ENCODE data around the gene SPINK1. TPM values are rescaled to one million over a fixed set of nuclear protein-coding genes. Genes with fewer than 3 reads are reported as not detected.
"Not testable (repeated sequence)": the region's sequence is repeated elsewhere in the genome, so short reads cannot be mapped to it uniquely, and the experiment has no call there.

SPINK1 gene
- total and polyA plus RNA-seq, 7 experiments from 2014 or later, result not detected

- H3K27ac ChIP-seq (ENCODE audit: low read depth, low read length); H3K4me3 ChIP-seq (ENCODE audit: low read length); H3K4me1 Mint-ChIP-seq; H3K4me3 Mint-ChIP-seq; H3K4me1 ChIP-seq (ENCODE audit: control insufficient read depth in 2 of 2, insufficient read depth in 2 of 2, low read length in 2 of 2); CTCF ChIA-PET; H3K27me3 ChIP-seq (ENCODE audit: control insufficient read depth in 2 of 2, insufficient read depth in 2 of 2, low read length in 2 of 2); DNase-seq; POLR2A ChIA-PET; H3K9me3 ChIP-seq (ENCODE audit: control insufficient read depth in 2 of 3, low read length in 3 of 3); H3K36me3 Mint-ChIP-seq; H3K9me3 Mint-ChIP-seq; ATAC-seq; H3K36me3 ChIP-seq (ENCODE audit: control insufficient read depth in 2 of 3, insufficient read depth in 3 of 3, low read length in 3 of 3); H3K27ac Mint-ChIP-seq: not testable (repeated sequence)
- intact Hi-C loops (cut with micrococcal nuclease), result loop anchor here in 1 of 2 donors (10.0 kb wide), 1 partner anchor 602 kb away; no protein-coding TSS in a partner anchor
- H3K27me3 Mint-ChIP-seq, result peaks cover 4 to 20% (median 13%) of the 10 kb centered on the region in 5 donors
These were observed 4.5 kb downstream of the SPINK1 start for GRCh38 chr5:147827017-147827416.

- Mint-ChIP-seq H3K27ac (no peak overlapping the region), H3K9me3 (no peaks in the 10 kb centered on the region), H3K4me1 (no peaks in the 10 kb centered on the region), H3K27me3 (peaks cover 4 to 20% (median 13%) of the 10 kb centered on the region in 5 donors), H3K36me3 (no peaks in the 10 kb centered on the region), H3K4me3 (no peak overlapping the region)
- Histone ChIP-seq H3K4me1 (ENCODE audit: control insufficient read depth in 2 of 2, insufficient read depth in 2 of 2, low read length in 2 of 2) (no peaks in the 10 kb centered on the region), H3K27me3 (ENCODE audit: control insufficient read depth in 2 of 2, insufficient read depth in 2 of 2, low read length in 2 of 2) (no peaks in the 10 kb centered on the region), H3K9me3 (ENCODE audit: control insufficient read depth in 2 of 3, low read length in 3 of 3) (no peaks in the 10 kb centered on the region), H3K36me3 (ENCODE audit: control insufficient read depth in 2 of 3, insufficient read depth in 3 of 3, low read length in 3 of 3) (no peaks in the 10 kb centered on the region), H3K27ac (ENCODE audit: low read depth, low read length) (no peak overlapping the region), H3K4me3 (ENCODE audit: low read length) (no peak overlapping the region)
- DNase-seq, result no peak
- intact Hi-C loops (cut with micrococcal nuclease), result loop anchor here in 1 of 2 donors (10.0 kb wide), 1 partner anchor 602 kb away; no protein-coding TSS in a partner anchor
- ChIA-PET CTCF (interaction anchor here (0.8 kb wide), 1 partner anchor 30 kb away, joined by 3 read pairs; no protein-coding TSS in a partner anchor), POLR2A (no interaction called here)
- ATAC-seq, result no peak
These were observed 5.1 kb downstream of the SPINK1 start for GRCh38 chr5:147826361-147826760.

DNA sequence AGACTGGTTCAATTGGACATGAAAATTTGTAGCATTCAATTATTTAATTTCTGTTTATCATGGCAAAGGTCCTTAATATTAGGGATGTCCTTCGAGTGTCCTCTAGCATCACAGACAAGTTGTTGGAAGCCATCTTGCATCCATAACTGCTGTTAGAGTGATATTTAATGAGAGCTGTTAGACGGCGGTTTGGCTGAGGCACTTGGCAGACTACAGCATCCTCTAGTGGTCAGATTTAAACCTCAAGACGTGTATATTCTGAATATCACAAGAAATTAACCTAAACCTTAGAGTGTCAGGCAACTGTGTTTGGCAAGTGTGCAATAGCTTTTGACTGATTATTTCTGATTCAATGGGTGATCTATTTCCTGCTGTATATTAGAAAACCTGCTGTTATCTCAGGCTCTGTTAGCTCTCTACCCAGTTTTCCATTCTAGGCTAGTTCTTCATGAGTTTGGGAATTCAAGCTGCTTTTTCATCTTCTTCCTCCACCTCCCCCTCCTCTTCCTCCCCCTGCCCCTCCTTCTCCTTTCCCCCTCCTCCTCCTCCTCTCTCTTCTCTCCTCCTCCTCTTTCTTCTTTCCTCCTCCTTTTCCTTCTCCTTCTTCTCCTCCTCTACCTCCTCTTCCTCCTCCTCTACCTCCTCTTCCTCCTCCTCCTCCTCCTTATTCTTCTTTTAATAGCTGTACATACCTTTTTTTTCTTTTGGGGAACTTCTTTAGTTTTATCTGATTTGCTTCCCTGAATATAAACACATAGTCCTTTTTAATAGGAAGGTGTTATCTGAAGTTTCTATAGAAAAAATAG is 8.6 kb downstream of the SPINK1 start:
- Histone ChIP-seq H3K4me1 (ENCODE audit: control insufficient read depth in 2 of 2, insufficient read depth in 2 of 2, low read length in 2 of 2) (no peaks in the 10 kb centered on the region), H3K27me3 (ENCODE audit: control insufficient read depth in 2 of 2, insufficient read depth in 2 of 2, low read length in 2 of 2) (no peaks in the 10 kb centered on the region), H3K9me3 (ENCODE audit: control insufficient read depth in 2 of 3, low read length in 3 of 3) (no peaks in the 10 kb centered on the region), H3K27ac (ENCODE audit: low read depth, low read length) (no peak overlapping the region), H3K4me3 (ENCODE audit: low read length) (no peak overlapping the region), H3K36me3 (ENCODE audit: control insufficient read depth in 2 of 3, insufficient read depth in 3 of 3, low read length in 3 of 3) (no peaks in the 10 kb centered on the region)
- DNase-seq (peak in 5 of 9 donors; percentile 18 to 69 (median 36)), ATAC-seq (peak; percentile 88)
- Mint-ChIP-seq H3K27me3 (peaks cover 0 to 21% (median 7%) of the 10 kb centered on the region in 5 donors), H3K27ac (peak overlapping the region in 1 of 9 donors; percentile 28), H3K4me3 (no peak overlapping the region), H3K4me1 (no peaks in the 10 kb centered on the region), H3K9me3 (no peaks in the 10 kb centered on the region), H3K36me3 (no peaks in the 10 kb centered on the region)
- POLR2A ChIA-PET, result no interaction called here
- intact Hi-C loops (cut with micrococcal nuclease), result loop anchor here in 1 of 2 donors (1.0 to 10.0 kb wide), 4 partner anchors 41 to 598 kb away; partner anchors contain the start of gene JAKMIP2
- CTCF ChIA-PET, result no interaction called here

- CTCF ChIA-PET; H3K4me1 ChIP-seq (ENCODE audit: control insufficient read depth in 2 of 2, insufficient read depth in 2 of 2, low read length in 2 of 2); H3K27me3 ChIP-seq (ENCODE audit: control insufficient read depth in 2 of 2, insufficient read depth in 2 of 2, low read length in 2 of 2); DNase-seq; H3K36me3 ChIP-seq (ENCODE audit: control insufficient read depth in 2 of 3, insufficient read depth in 3 of 3, low read length in 3 of 3); H3K27ac Mint-ChIP-seq; H3K4me3 ChIP-seq (ENCODE audit: low read length); H3K36me3 Mint-ChIP-seq; H3K9me3 ChIP-seq (ENCODE audit: control insufficient read depth in 2 of 3, low read length in 3 of 3); H3K4me1 Mint-ChIP-seq; H3K9me3 Mint-ChIP-seq; H3K27ac ChIP-seq (ENCODE audit: low read depth, low read length); POLR2A ChIA-PET; ATAC-seq: not testable (repeated sequence)
- peaks cover 0 to 23% (median 5%) of the 10 kb centered on the region in 5 donors for H3K27me3 Mint-ChIP-seq
- H3K4me3 Mint-ChIP-seq, result peak overlapping the region in 1 of 10 donors; percentile 39
- intact Hi-C loops (cut with micrococcal nuclease), result loop anchor here in 1 of 2 donors (1.0 to 10.0 kb wide), 4 partner anchors 40 to 597 kb away; partner anchors contain the start of gene JAKMIP2
These were observed 9.2 kb downstream of the SPINK1 start for GRCh38 chr5:147822222-147822621.

DNA sequence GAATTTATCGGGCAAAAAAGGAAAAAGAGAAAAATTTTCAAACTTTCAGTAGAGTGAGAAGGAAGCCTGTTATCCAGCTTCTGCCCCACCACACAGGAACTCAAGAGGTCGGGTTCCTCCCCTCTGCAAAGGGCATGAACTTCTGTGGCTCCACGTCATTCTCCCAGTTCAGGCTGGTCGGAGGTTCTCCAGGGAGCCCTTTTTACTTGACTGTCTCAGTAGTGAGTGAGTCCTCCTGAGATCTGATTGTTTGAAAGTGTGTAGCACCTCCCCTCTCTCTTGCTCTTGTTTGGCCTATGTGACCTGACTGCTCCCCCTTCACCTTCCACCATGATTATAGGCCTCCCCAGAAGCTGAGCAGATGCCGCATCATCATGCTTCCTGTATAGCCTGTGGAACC is 9.7 kb downstream of the SPINK1 start:
- Mint-ChIP-seq H3K36me3 (no peaks in the 10 kb centered on the region), H3K27me3 (peaks cover 0 to 24% (median 4%) of the 10 kb centered on the region in 5 donors), H3K4me3 (no peak overlapping the region), H3K9me3 (no peaks in the 10 kb centered on the region), H3K27ac (no peak overlapping the region), H3K4me1 (no peaks in the 10 kb centered on the region)
- Histone ChIP-seq H3K27ac (ENCODE audit: low read depth, low read length) (no peak overlapping the region), H3K9me3 (ENCODE audit: control insufficient read depth in 2 of 3, low read length in 3 of 3) (no peaks in the 10 kb centered on the region), H3K27me3 (ENCODE audit: control insufficient read depth in 2 of 2, insufficient read depth in 2 of 2, low read length in 2 of 2) (no peaks in the 10 kb centered on the region), H3K4me3 (ENCODE audit: low read length) (no peak overlapping the region), H3K36me3 (ENCODE audit: control insufficient read depth in 2 of 3, insufficient read depth in 3 of 3, low read length in 3 of 3) (no peaks in the 10 kb centered on the region), H3K4me1 (ENCODE audit: control insufficient read depth in 2 of 2, insufficient read depth in 2 of 2, low read length in 2 of 2) (no peaks in the 10 kb centered on the region)
- ATAC-seq, result peak; percentile 43
- intact Hi-C loops (cut with micrococcal nuclease), result loop anchor here in 1 of 2 donors (1.0 to 10.0 kb wide), 4 partner anchors 39 to 597 kb away; partner anchors contain the start of gene JAKMIP2
- CTCF ChIA-PET, result no interaction called here
- no peak for DNase-seq
- POLR2A ChIA-PET, result no interaction called here

DNA sequence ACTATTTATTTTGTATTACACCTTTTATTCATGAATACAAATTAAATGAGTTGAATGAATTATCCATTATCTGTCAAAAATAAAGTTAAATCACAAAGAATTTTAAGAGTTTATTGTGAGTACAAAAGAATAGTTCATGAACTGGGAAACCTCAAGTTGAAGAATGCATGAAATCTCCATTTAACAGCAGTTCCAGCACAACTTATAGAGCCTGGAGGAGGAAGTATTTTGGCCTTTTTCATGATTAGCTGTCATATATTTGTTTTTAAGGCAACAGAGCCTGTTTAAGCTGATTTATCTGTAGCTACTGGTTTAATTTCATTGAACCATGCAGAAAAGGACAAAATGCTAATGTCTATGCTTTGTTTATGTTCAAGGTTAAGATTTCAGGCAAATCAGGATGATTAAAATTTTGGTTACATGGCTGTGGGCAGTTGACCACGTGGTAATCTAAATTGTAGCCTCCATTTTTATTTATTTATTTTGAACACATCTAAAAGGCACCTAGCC is 12.2 kb downstream of the SPINK1 start:
- Histone ChIP-seq H3K27me3 (ENCODE audit: control insufficient read depth in 2 of 2, insufficient read depth in 2 of 2, low read length in 2 of 2) (no peaks in the 10 kb centered on the region), H3K4me1 (ENCODE audit: control insufficient read depth in 2 of 2, insufficient read depth in 2 of 2, low read length in 2 of 2) (no peaks in the 10 kb centered on the region), H3K36me3 (ENCODE audit: control insufficient read depth in 2 of 3, insufficient read depth in 3 of 3, low read length in 3 of 3) (no peaks in the 10 kb centered on the region), H3K27ac (ENCODE audit: low read depth, low read length) (no peak overlapping the region), H3K9me3 (ENCODE audit: control insufficient read depth in 2 of 3, low read length in 3 of 3) (no peaks in the 10 kb centered on the region), H3K4me3 (ENCODE audit: low read length) (no peak overlapping the region)
- H3K27ac Mint-ChIP-seq, result no peak overlapping the region
- peaks cover 0 to 2% (median 0%) of the 10 kb centered on the region in 11 donors for H3K9me3 Mint-ChIP-seq
- ChIA-PET CTCF (interaction anchor here (0.5 to 0.7 kb wide), 2 partner anchors 191 to 678 kb away, joined by 3 to 4 read pairs; no protein-coding TSS in a partner anchor), POLR2A (no interaction called here)
- no peaks in the 10 kb centered on the region for H3K4me1 Mint-ChIP-seq
- peaks cover 0 to 22% (median 0%) of the 10 kb centered on the region in 5 donors for H3K27me3 Mint-ChIP-seq
- no peaks in the 10 kb centered on the region for H3K36me3 Mint-ChIP-seq
- DNase-seq (no peak), ATAC-seq (no peak)
- intact Hi-C loops (cut with micrococcal nuclease), result no loop called here
- no peak overlapping the region for H3K4me3 Mint-ChIP-seq

Measured in naive thymus-derived CD4-positive, alpha-beta T cell (primary cell).